Neural crest cell (in vitro differentiated cells): ENCODE measurements around the gene SORCS2. TPM values are rescaled to one million over a fixed set of nuclear protein-coding genes. Genes with fewer than 3 reads are reported as not detected.

Experiments
- DNase-seq: peaks from one replicate; pipeline ENCODE4 v3.0.0; 2021; ENCODE audit warnings: low read depth, mixed read lengths, low spot score
- H3K27ac Mint-ChIP-seq: one replicate; pipeline ENCODE4 v1.8.0; 2021; ENCODE audit warnings: mild to moderate bottlenecking, mixed read lengths; ENCODE audit not compliant: unreplicated experiment
- H3K27me3 Mint-ChIP-seq: 2 replicates; pipeline ENCODE4 v1.8.0; 2021; ENCODE audit warnings: low read depth, mild to moderate bottlenecking, mixed read lengths
- H3K36me3 Mint-ChIP-seq: 2 replicates; pipeline ENCODE4 v1.8.0; 2021; ENCODE audit warnings: low read depth, mild to moderate bottlenecking, mixed read lengths
- H3K4me1 Mint-ChIP-seq: 2 replicates; pipeline ENCODE4 v1.8.0; 2021; ENCODE audit warnings: mixed read lengths
- H3K4me3 Mint-ChIP-seq: one replicate; pipeline ENCODE4 v1.8.0; 2021; ENCODE audit warnings: mild to moderate bottlenecking, mixed read lengths
- H3K9me3 Mint-ChIP-seq: 2 replicates; pipeline ENCODE4 v1.8.0; 2021; ENCODE audit warnings: mixed read lengths
- CTCF ChIP-seq: fragments of 200-600 bp; sonication (generic); conservative IDR thresholded peaks from 2 replicates; pipeline ENCODE4 v1.5.0; 2021; ENCODE audit warnings: antibody characterized with exemption, mild to moderate bottlenecking
- total RNA-seq: library from RNA; stranded (reverse); gene quantifications from 2 replicates; pipeline ENCODE4 v1.2.1, GENCODE V29; 2021

SORCS2 gene
- total RNA-seq, 1 donor from 2014 or later: 1.1 TPM

DNA sequence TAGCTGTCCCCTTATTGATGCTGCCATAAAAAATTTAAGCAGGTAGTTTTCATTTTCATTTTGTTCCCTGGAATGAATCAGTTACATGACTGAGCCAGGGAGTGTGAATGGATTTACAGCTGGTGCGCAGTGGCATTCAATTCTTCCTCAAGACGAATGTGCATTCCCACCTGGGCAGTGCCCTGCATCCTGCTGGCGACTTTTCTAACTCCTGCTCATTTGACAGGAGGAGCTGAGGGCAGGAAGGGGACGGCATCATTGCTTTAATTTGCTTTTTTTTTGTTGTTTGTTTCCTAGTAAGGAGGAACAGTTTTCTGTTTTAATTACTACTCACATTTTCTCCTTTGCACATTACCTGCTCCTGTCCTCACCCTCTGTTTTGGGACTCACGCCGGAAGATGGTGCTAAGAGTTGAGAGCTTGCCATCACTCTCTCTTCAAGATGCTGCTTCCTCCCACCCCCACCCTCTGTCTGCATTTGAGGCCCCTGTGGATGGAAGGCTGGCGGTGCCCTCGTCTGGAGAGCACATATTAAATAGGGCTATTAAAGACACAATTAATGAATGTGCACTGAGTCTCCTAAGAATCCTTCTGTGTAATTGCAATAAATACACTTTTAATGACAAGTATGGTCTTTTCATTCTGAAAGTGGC, 206.6 kb downstream of the SORCS2 start:
- H3K27me3 Mint-ChIP-seq: peaks cover 58% of the 10 kb centered on the region
- no peak for DNase-seq
- H3K9me3 Mint-ChIP-seq: peaks cover 9% of the 10 kb centered on the region
- H3K4me3 Mint-ChIP-seq: no peak overlapping the region
- H3K27ac Mint-ChIP-seq: no peak overlapping the region
- H3K36me3 Mint-ChIP-seq: peaks cover 7% of the 10 kb centered on the region
- H3K4me1 Mint-ChIP-seq: peaks cover 35% of the 10 kb centered on the region
- TF ChIP-seq CTCF: no peak

- TF ChIP-seq CTCF: no peak
- no peak overlapping the region for H3K4me3 Mint-ChIP-seq
These were observed 207.3 kb downstream of the SORCS2 start for GRCh38 chr4:7399440-7400234.

GRCh38 chr4:7400671-7401298, 208.4 kb downstream of the SORCS2 start:
- Mint-ChIP-seq H3K36me3 (peaks cover 7% of the 10 kb centered on the region), H3K4me1 (peaks cover 30% of the 10 kb centered on the region), H3K9me3 (peaks cover 11% of the 10 kb centered on the region), H3K27me3 (peaks cover 69% of the 10 kb centered on the region), H3K27ac (no peak overlapping the region), H3K4me3 (no peak overlapping the region)
- no peak for TF ChIP-seq CTCF
- DNase-seq: no peak

More at GRCh38 chr4:7399440-7400234, 207.3 kb downstream of the SORCS2 start:
- H3K9me3 Mint-ChIP-seq: peaks cover 9% of the 10 kb centered on the region
- no peak overlapping the region for H3K27ac Mint-ChIP-seq
- H3K4me1 Mint-ChIP-seq: peaks cover 34% of the 10 kb centered on the region
- peaks cover 63% of the 10 kb centered on the region for H3K27me3 Mint-ChIP-seq
- H3K36me3 Mint-ChIP-seq: peaks cover 7% of the 10 kb centered on the region
- no peak for DNase-seq

DNA sequence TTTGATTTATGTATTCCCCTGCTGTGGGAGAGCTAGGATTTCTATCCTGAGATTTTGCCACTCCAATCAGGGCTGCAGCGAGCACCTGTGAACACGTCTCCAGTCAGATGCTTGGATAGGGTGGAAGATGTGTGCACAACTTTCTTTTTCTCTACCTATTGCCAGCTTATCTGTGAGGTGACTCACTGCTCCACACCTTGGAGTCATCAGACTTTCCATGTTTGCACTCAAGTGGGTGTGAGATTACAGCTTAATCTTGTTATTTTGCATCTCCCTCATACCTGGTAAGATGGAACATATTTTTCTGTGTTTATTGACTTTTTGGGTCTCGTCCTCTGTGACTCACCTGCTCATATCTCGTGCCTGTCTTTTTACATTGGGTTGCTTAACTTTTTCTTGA, 210.2 kb downstream of the SORCS2 start:
- H3K4me1 Mint-ChIP-seq: peaks cover 13% of the 10 kb centered on the region
- peaks cover 15% of the 10 kb centered on the region for H3K9me3 Mint-ChIP-seq
- TF ChIP-seq CTCF: no peak
- no peak overlapping the region for H3K27ac Mint-ChIP-seq
- H3K36me3 Mint-ChIP-seq: peaks cover 7% of the 10 kb centered on the region
- no peak overlapping the region for H3K4me3 Mint-ChIP-seq
- no peak for DNase-seq
- peaks cover 77% of the 10 kb centered on the region for H3K27me3 Mint-ChIP-seq

DNA sequence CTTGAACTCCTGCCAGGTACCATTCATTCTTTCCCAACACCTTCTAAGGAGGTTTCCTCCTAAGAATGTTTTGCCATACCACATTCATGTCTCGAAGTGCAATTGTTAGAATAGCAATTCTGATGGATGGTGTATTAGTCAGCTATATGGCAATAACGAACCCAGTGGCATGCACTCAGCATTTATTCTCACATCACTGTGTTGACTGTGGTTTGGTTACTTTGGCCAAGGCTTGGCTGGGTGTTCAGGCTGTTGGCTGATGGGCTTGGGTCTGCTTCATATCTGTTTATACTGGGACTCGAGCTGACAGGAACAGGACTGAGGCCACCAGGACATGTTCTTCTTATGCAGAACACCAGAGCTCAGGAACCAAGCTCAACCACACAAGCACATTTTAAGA, 210.7 kb downstream of the SORCS2 start:
- H3K27me3 Mint-ChIP-seq: peaks cover 72% of the 10 kb centered on the region
- peaks cover 7% of the 10 kb centered on the region for H3K36me3 Mint-ChIP-seq
- H3K4me3 Mint-ChIP-seq: no peak overlapping the region
- H3K4me1 Mint-ChIP-seq: peaks cover 9% of the 10 kb centered on the region
- TF ChIP-seq CTCF: no peak
- H3K27ac Mint-ChIP-seq: no peak overlapping the region
- DNase-seq: no peak
- peaks cover 15% of the 10 kb centered on the region for H3K9me3 Mint-ChIP-seq
